Measurements from ENCODE around the gene TBC1D24.
"Not testable (repeated sequence)": the region's sequence is repeated elsewhere in the genome, so short reads cannot be mapped to it uniquely, and the experiment has no call there.

Gene TBC1D24

DNA sequence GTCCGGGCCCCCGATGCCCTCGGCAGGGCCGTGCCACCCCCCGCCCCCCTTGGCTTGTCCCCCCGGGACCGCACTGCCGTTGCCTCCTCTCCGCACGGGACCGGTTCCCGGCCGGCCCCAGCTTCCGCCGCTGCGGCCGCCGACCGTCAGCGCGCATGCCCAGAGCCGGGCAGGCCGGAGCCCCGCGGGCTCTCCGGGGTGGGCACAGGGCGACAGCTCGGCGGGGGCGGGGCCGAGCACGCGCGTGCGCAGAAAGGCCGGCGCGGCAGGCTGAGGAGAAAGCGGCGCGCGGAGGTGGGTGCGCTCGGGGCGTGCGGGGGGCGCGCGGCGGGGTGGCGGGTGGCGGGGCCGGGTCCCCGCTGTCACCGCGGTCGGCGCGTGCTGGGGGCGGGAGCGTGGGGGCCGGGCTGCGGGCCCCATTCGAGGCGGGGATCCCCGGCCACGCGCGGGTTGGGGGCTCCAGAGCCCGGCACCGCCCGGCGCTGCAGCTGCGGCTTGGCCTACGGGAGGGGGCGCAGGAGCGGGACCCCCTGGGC, at the start of gene TBC1D24:
TSS of gene TBC1D24 (plus strand) at position 251 of the 536 bp plus-strand sequence. CDS start 21,022 bp downstream, outside the sequence.
- peak; percentile 98 for DNase-seq (ENCODE audit: low spot score)

DNA sequence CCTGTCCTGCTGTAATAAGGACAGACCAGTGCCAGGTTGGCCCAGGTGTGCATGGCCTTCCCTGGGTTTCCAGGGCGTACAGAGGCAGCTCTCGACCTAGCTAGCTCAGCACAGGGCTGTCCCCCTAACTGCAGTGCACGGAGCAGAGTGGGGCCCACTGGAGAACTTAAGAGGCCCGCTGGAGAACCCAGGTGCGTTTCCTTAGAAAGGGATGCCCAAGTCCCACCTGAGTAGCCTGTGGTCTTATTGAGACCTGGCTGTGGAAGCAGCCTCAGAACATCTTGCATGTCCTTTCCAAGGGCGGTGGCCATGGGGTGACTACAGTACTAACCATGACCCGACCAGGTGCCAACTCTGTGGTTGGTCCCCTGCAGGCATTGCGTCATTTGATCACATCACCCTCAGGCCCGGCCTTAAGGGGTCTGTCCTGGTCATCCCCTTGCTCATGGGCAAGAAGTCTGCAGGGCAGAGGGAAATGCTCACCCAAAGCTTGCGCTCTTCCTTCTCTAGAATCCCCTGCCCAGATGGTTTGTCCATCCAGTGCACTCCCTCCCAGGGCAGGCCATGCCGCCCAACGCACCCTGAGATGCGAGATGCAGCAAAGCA, 49.0 kb upstream of the TBC1D24 start:
- DNase-seq (ENCODE audit: low spot score): no peak

DNA sequence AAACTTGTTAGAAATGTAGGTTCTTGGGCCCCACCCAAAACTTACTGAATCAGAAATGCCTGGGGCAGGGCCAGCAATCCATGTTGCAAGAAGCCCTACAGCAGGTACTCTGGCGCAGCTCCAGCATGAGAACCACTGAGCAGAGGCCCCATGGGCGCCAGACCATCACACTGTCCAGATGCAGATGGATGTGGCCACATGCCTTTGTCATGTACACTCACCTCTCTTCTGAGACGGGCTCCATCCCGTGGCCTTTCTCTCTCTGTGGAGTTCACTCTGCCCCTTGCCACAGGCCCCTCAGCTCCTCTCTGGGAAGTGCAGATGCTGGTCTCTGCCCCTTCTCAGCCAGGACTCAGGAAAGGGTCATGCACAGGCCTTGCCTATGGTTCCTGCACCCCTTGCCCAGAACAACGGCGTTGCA, 48.0 kb upstream of the TBC1D24 start:
- no peak for DNase-seq (ENCODE audit: low spot score)

DNA sequence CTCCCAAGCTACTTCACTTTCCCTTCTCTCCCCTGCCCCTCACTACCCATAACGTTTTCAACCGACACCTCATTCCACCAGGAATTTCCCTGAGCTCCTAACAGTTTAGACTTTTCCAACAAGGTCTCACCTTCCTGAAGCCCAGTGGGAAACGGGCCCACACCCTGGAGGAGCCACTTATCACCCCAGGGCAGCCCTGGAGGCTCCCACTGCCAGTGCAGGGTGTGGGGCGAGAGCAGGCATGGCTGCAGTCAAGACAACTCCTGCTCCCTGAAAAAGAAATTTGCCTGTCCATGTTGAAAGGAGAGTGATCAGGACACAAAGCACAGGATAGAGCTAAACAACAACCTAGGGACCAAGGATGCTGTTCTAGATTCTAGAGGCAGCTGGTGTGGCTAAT, 47.4 kb upstream of the TBC1D24 start:
- no peak for DNase-seq (ENCODE audit: low spot score)

DNA sequence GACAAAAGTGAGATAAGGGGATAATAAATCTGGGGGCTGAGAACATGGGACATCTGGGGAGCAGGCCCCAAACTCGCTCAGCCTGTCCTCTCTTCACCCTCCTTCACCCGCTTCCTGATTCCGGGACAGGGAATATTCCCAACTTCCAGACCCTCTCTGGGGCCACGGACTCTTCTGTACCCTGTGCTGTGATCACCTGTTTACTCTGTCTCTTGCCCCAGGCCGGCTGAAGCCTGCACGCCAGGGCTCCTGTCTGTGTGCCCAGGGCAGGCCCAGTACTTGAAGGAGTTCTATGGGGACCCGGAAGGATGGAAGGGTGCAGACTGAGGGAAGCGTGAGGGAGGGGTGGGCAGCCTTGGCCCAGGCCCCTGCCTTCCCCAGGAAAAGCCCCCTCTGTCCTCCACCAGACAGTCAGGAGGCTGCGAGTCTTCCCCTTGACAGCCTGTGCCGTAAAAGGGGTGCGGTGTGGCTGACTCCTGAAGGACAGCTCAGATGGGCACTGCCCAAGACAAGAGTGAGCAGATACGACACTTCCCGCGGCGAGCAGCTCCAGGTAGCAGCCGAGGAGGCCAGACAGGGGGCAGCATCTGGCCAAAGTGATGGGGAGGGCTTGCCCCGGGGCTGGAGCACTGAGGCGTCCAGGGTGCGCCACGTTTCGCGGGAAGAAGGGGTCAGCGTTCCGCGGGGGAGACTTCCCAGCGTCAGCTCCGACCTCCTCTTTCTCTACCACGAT, 46.7 kb upstream of the TBC1D24 start:
- DNase-seq (ENCODE audit: low spot score): peak; percentile 38

DNA sequence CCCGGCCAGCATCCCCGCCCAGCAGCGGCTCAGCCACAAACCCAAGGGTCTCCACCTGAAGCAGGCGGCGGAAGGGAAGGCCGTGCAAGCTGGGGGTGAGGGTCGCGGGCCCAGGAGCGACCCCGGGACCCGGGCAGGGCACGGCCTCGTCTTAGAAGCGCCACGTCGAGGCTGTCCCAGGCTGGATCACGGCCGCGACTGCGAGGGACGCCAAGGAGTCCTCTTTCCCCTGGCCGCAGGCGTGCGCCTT, 46.2 kb upstream of the TBC1D24 start:
- DNase-seq (ENCODE audit: low spot score): no peak

DNA sequence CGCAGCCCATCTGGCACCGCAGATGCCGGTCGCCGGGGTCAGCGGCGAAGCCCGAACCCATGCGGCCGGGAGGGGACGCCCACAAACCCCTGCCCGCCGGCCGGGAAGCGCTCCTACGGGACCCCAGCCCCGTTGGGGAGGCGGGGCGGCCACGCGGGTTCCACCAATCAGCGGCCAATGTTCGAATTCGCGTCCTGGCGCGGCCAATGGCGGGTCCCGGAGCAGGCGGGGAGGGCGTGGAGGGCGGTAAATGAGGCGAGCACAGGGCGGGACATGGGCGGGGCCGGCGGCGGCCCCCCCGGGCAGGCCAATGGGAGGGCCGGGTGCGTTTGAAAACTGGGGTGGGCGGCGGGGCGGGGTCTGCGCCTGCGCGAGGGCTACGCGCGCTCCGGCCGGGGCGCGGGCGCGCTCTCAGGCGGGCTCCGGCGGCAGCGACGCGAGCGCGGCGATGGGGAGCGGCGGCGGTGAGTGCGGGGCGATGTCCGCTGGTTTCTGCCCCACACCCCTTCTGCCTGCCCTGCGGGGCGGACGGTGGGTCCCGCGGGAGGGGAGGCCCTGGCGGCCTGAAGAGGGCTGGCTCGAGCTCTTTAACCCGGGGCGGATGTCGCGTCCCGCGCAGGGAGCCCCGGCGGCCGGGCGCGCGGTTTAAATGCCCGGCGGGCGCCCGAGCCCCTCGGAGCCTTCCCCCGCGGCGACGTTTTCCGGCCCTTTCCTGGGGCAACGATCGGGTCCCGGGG, 45.7 kb upstream of the TBC1D24 start, which contains the start of gene CCNF:
TSS of gene CCNF (plus strand) at position 414 of the 737 bp plus-strand sequence. CDS start at position 449, 35 bp downstream.
- peak; percentile 97 for DNase-seq (ENCODE audit: low spot score)

DNA sequence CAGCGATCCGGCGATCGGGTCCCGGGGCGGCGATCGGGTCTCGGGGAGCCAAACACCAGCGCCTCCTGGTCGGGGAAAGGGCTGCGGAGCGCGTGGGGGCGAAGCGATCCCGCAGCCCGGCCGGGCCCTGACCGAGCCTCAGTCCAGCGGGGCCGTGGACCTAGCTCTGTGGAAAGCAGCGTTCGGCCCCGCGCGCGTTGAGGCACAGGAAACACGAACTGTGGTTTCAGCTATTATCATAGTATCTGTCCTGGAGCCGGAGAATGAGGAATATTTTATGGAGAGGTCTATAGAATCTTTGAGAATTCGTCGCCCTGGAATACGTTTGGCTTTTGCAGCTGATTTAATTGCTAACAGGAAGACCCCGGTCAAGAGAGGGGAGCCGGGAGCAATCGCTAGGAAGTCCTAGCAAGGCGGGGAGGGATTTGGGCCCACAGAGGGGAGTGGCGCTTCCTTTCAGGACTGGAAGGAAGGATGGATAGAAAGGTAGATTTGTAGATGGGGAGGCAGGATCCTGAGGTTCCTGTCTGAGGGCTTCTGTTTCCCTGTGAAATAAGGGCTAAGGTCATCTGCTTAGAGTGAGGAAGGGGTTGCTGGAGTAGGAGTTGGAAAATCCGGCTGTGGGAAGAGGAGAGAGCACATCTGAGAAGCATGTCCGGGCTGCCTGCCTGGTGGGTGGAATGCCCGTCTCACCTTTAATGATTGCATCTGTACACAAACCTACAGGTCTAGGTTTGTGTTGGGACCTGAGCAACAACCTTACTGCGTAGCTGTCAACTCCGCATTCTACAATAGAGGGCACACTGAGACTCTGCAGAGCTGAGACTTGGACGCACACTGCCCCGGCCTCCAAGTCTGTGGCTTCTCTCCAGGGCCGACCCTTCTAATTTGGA, 44.9 kb upstream of the TBC1D24 start:
- DNase-seq (ENCODE audit: low spot score): peak; percentile 40

DNA sequence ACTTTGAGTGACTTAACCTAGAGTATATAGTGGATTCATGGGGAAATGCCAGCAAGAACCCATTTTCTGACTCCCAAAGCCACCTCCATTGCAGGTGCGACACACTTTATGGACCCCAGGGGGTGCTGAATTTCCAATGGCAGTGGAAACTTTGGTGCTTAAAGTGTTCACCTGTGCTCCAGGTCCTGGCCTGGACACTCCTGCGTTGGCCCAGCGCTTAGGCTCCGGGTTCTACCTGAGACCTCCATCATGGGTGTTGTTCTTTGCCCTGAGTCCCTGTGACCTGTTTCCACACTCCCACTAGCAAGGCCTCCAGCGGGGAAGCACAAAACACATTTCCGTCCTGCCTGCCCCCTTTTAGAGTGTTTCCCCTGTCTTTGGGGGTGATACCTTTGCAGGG, 42.6 kb upstream of the TBC1D24 start:
- no peak for DNase-seq (ENCODE audit: low spot score)

DNA sequence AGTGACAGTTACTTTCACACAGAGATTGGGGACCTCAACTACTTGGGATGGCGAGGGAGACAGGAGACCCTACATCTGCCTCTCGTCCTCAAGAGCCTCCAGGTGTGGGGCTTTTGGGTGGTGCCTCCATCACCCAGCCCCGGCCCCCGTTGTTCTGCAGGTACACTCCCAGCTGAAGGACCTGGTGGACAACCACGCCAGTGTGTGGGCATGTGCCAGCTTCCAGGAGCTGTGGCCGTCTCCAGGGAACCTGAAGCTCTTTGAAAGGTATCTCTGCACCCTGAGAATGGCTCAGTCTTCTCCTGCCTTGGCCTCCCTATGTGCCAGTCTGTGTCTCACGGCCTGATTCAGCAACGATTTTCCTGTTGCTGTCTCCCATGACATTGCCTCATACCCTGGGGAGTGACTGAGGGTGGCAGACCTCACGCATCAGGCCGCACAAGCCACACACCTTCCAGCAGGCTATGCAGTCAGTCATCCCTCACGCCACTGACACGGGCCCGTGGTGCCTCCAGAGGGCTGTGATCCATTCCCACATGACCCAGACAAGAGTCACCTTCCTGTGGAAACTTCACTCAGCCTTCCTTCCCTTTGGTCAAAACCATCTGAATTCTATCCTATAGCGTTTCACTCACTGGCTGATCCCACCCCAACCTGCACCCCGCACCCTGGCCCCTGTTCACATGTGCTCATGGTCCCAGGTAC, 42.0 kb upstream of the TBC1D24 start:
- DNase-seq (ENCODE audit: low spot score): no peak

DNA sequence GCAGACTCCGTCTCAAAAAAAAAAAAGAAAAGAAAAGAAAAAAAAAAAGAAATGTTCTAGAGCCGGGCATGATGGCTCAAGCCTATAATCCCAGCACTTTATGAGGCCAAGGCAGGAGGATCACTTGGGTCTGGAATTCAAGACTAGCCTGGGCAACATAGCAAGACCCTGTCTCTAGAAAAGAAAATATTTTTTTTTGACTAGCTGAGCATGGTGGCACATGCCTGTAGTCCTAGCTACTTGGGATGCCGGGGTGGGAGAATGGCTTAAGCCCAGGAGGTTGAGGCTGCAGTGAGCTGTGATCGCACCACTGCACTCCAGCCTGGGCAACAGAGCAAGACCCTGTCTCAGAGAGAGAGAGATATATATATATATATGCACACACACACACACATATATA, 39.7 kb upstream of the TBC1D24 start:
- not testable (repeated sequence) for DNase-seq (ENCODE audit: low spot score)

DNA sequence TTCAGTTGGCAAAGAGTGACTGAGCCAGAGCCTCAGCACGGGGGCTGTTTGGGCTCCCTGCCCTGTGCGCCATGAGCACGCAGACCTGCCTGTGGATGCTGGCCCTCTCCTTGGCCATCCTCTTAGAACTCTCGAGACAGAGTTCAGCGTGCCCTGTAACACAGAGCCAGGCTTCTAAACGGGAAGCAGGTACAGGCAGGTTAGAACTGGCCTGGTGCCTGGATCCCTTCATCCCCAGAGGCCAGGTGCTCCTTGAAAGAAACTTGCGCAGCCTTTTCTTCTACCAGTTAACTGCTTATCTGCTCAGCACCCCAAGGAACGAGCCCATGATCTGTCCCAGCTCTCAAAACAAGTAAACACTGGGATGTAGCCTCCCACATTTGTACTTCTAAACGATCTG, 38.8 kb upstream of the TBC1D24 start:
- DNase-seq (ENCODE audit: low spot score): no peak

DNA sequence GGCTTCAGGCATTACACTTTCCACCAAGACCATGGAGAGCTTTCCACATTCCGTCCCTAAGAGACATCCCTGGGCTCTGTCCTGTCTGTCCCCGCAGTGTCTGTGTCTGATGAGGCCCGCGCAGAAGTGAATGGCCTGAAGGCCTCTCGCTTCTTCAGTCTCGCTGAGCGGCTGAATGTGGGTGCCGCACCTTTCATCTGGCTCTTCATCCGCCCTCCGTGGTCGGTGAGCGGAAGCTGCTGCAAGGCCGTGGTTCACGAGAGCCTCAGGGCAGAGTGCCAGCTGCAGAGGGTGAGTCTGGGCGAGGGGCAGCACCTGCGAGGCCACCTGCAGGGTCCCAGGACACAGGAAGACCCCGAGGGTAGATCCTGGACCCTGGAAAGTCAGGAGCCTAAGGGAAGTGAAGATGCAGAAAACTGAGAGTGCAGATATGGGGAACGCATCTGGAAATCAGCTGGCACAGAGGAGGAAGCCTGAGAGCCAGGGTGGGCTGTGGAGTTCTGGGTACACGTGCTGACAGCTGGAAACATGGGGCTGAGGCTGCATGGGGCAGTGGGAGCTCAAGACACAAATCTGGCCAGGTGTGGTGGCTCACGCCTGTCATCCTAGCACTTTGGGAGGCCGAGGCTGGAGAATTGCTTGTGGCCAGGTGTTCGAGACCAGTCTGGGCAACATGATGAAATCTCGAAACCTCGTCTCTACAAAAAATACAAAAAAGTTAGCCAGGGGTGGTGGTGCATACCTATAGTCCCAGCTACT, 37.7 kb upstream of the TBC1D24 start:
- no peak for DNase-seq (ENCODE audit: low spot score)

DNA sequence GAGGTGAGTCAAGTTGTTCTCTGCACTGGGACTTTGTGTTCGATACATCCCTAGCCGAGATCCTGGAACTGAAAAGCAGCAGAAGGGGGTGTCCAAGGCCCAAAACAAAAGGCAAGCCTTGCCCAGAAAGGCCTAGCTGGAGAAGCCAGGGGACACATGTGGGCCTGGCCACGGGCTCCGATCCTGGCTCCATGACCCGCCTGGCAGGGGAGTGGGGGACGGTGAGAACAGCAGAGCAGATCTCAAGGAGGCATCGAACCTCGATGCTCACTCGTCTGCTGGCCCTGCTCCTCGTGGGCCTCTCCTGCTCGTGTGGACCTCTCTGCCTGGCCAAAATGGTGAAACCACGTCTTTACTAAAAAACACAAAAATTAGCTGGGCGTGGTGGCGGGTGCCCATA, 36.8 kb upstream of the TBC1D24 start:
- DNase-seq (ENCODE audit: low spot score): no peak

DNA sequence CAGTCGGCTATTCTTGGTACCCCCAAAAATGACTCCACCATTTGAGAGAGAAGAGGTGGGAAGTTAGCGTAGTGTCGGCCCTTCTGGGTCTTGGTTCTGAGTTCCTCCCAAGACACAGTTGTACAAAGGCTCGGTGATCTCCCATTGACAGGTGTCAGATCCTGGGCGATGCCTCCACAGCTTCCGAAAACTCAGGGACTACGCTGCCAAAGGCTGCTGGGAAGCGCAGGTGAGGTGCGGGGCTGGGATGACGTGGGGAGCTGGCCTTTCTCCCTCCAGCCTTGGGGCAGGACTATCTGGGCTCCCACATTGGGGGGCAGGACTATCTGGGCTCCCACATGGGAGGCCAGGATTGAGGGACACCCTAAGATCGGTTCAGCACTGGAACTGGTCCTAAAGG, 35.3 kb upstream of the TBC1D24 start:
- DNase-seq (ENCODE audit: low spot score): no peak

DNA sequence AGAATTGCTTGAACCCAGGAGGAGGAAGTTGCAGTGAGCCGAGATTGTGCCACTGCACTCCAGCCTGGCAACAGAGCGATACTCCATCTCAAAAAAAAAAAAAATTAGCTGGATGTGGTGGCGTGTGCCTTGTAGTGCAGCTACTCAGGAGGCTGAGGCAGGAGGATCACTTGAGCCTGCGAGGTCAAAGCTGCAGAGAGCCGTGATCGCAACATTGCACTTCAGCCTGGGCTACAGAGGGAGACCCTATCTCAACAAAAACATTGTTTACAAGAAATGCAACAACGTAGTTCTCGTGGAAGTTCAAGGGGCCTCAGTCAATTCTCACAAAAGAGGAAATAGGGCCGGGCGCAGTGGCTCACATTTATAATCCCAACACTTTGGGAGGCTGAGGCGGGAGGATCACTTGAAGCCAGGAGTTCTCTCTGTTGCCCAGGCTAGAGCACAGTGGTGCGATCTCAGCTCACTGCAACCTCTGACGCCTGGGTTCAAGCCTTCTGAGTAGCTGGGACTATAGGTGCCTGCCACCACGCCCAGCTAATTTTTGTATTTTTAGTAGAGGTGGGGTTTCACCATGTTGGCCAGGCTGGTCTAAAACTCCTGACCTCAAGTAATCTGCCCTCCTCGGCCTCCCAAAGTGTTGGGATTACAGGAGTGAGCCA, 33.7 kb upstream of the TBC1D24 start:
- DNase-seq (ENCODE audit: low spot score): not testable (repeated sequence)

DNA sequence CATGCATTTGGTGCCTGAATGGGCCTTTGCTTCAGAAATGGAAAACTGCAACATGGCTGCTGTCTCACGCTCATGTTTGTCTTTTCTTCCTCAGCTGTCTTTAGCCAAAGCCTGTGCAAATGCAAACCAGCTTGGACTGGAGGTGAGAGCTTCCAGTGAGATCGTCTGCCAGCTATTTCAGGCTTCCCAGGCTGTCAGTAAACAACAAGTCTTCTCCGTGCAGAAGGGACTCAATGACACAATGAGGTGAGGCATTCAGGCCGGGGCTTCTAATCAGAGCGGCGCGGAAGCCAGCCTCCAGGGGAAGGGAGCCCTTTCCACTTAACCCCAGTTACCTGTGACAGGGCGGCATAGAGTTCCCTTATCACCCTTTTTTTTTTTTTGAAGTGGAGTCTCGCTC, 31.4 kb upstream of the TBC1D24 start:
- DNase-seq (ENCODE audit: low spot score): no peak

DNA sequence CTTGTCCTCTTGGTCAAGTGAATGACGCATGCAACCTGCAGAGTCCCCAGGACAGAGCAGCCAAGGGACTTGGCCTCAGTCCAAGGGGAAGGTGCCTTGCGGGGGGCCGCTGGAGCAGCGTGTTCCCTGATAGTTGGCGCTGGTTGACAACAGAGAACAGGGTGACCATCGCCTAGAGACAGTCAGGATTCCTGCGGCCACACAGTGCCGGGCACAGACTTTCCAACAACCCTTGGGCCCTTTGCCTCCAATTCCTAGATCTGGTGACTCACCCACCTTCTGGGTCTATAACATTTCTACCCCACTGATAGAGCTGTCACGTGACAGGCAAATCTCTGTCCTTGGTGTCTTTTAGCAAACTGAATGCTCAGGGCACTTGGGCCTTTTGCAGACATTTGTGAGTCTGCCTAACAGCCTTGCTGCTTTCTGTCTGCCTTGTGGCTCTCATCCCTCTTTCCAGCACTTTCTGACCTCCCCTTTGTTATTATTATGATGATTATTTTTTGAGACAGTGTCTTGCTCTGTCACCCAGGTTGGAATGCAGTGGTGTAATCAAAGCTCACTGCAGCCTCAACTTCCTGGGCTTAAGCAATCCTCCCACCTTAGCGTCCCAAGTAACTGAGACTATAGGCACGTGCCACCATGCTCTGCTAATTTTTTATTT, 26.9 kb upstream of the TBC1D24 start:
- no peak for DNase-seq (ENCODE audit: low spot score)

DNA sequence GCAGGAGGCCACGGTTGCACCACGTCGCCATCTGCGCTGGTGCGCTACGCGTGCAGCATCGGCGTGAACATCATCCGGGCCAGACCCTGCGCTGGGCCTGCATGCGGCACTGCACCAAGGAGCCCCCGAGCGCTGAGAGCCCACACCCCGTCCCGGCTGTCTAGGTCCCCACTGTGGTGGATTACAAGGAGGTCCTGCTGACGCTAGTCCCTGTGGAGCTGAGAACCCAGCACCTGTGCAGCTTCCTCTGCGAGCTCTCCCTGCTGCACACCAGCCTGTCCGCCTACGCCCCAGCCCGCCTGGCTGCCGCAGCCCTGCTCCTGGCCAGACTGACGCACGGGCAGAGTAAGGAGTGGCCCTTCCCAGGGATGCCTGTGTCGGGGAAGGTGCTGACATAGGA, 25.8 kb upstream of the TBC1D24 start:
- DNase-seq (ENCODE audit: low spot score): no peak

DNA sequence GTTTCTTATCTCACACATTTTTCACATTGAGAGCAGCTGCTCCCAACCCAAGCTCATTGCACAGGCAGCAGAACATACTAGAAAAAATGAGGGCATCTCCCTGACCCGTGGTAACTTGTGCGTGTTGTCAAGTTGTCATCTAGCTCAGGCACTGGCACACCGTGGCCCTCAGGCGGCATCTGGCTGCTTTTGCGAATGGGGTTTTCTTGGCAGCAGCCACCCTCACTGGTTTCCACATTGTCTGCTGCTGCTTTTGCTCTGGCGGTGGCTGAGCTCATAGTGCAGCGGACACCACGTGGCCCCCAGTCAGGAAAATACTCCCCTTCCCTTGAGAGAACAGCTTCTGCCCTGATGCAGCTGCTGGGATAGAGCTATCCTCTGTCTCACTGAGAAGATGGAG, 24.4 kb upstream of the TBC1D24 start:
- DNase-seq (ENCODE audit: low spot score): no peak
